WTC11 (cell line): ENCODE measurements around the gene C2CD5. TPM values are rescaled to one million over a fixed set of nuclear protein-coding genes. Genes with fewer than 3 reads are reported as not detected.
"Not testable (repeated sequence)": the region's sequence is repeated elsewhere in the genome, so short reads cannot be mapped to it uniquely, and the experiment has no call there.

Experiments
- ATAC-seq: fragments of 200-7000 bp; cut with Tn5 transposase; 2 replicates; pipeline ENCODE4 v1.10.0; 2021; ENCODE audit warnings: mild to moderate bottlenecking, moderate library complexity
- CTCF ChIA-PET: fragments of 300-600 bp; sonication (Branson Sonifier 250); formaldehyde crosslinking; loops from one replicate; lab custom pipeline; 2021; ENCODE audit warnings: antibody characterized with exemption; lab: Charles Lee
- POLR2A ChIA-PET: fragments of 350-600 bp; sonication (Branson Sonifier 250); formaldehyde crosslinking; loops from one replicate; lab custom pipeline; 2021; ENCODE audit warnings: antibody characterized with exemption; lab: Charles Lee
- DNase-seq: peaks from one replicate; pipeline ENCODE4 v3.0.0; 2021; ENCODE audit warnings: low spot score
- H3K27ac Mint-ChIP-seq: 2 replicates; pipeline ENCODE4 v1.8.0; 2021; ENCODE audit warnings: mixed read lengths
- H3K27me3 Mint-ChIP-seq: 2 replicates; pipeline ENCODE4 v1.8.0; 2021; ENCODE audit warnings: low read depth, mild to moderate bottlenecking, moderate library complexity, mixed read lengths
- H3K36me3 Mint-ChIP-seq: 2 replicates; pipeline ENCODE4 v1.8.0; 2021; ENCODE audit warnings: mixed read lengths
- H3K4me1 Mint-ChIP-seq: 2 replicates; pipeline ENCODE4 v1.8.0; 2022; ENCODE audit warnings: mixed read lengths
- H3K4me3 Mint-ChIP-seq: 2 replicates; pipeline ENCODE4 v1.8.0; 2021; ENCODE audit warnings: mild to moderate bottlenecking, moderate library complexity, mixed read lengths
- H3K9me3 Mint-ChIP-seq: 2 replicates; pipeline ENCODE4 v1.8.0; 2021; ENCODE audit warnings: mixed read lengths
- CBFB ChIP-seq: sonication (generic); formaldehyde crosslinking; IDR thresholded peaks from 2 replicates; pipeline ENCODE4 v1.8.1; 2022; ENCODE audit warnings: mild to moderate bottlenecking, low read depth, missing genetic modification reagents
- ERG ChIP-seq: fragments of 250-450 bp; sonication (Bioruptor Pico); IDR thresholded peaks from 2 replicates; pipeline ENCODE4 v1.8.0; 2021; ENCODE audit warnings: mild to moderate bottlenecking
- FOXJ3 ChIP-seq: sonication (generic); formaldehyde crosslinking; IDR thresholded peaks from 2 replicates; pipeline ENCODE4 v1.9.0; 2021; ENCODE audit warnings: missing genetic modification reagents, mild to moderate bottlenecking, borderline replicate concordance
- FOXP4 ChIP-seq: sonication (generic); formaldehyde crosslinking; IDR thresholded peaks from 2 replicates; pipeline ENCODE4 v1.8.0; 2022; ENCODE audit warnings: mild to moderate bottlenecking, missing genetic modification reagents
- NFATC4 ChIP-seq: fragments of 250-450 bp; sonication (Bioruptor Pico); IDR thresholded peaks from 2 replicates; pipeline ENCODE4 v1.9.0; 2021; ENCODE audit warnings: mild to moderate bottlenecking
- OVOL2 ChIP-seq: fragments of 250-450 bp; sonication (Bioruptor Pico); IDR thresholded peaks from 2 replicates; pipeline ENCODE4 v1.9.0; 2021; ENCODE audit warnings: mild to moderate bottlenecking, borderline replicate concordance
- SP1 ChIP-seq: sonication (generic); formaldehyde crosslinking; conservative IDR thresholded peaks from 2 replicates; pipeline ENCODE4 v1.8.1; 2022; ENCODE audit warnings: missing genetic modification reagents
- USF1 ChIP-seq: sonication (generic); formaldehyde crosslinking; IDR thresholded peaks from 2 replicates; pipeline ENCODE4 v1.8.0; 2022; ENCODE audit warnings: mild to moderate bottlenecking, missing genetic modification reagents
- USF2 ChIP-seq: sonication (generic); formaldehyde crosslinking; IDR thresholded peaks from 2 replicates; pipeline ENCODE4 v1.8.1; 2023; ENCODE audit warnings: mild to moderate bottlenecking, missing genetic modification reagents, moderate library complexity
- ZBTB21 ChIP-seq: sonication (generic); formaldehyde crosslinking; IDR thresholded peaks from 2 replicates; pipeline ENCODE4 v1.8.1; 2023; ENCODE audit warnings: mild to moderate bottlenecking, missing genetic modification reagents, borderline replicate concordance
- ZNF121 ChIP-seq: sonication (generic); formaldehyde crosslinking; IDR thresholded peaks from 2 replicates; pipeline ENCODE4 v1.8.0; 2023; ENCODE audit warnings: missing genetic modification reagents
- ZNF317 ChIP-seq: sonication (generic); formaldehyde crosslinking; IDR thresholded peaks from 2 replicates; pipeline ENCODE4 v1.8.1; 2023; ENCODE audit warnings: low read depth, mild to moderate bottlenecking, moderate library complexity, missing genetic modification reagents, borderline replicate concordance
- ZNF423 ChIP-seq: fragments of 250-450 bp; sonication (Bioruptor Pico); IDR thresholded peaks from 2 replicates; pipeline ENCODE4 v2.1.2; 2022; ENCODE audit warnings: mild to moderate bottlenecking, moderate library complexity
- total RNA-seq: library from RNA; stranded (reverse); gene quantifications from 3 replicates; pipeline ENCODE4 v1.2.3, GENCODE V29; 2021
- TF ChIP-seq, protein P1 (sequence below): fragments of 250-450 bp; sonication (Bioruptor Pico); IDR thresholded peaks from 2 replicates; pipeline ENCODE4 v2.1.2; 2022; ENCODE audit warnings: mild to moderate bottlenecking, moderate library complexity
- TF ChIP-seq, protein P2 (sequence below): sonication (generic); formaldehyde crosslinking; IDR thresholded peaks from 2 replicates; pipeline ENCODE4 v1.8.1; 2023; ENCODE audit warnings: mild to moderate bottlenecking, missing genetic modification reagents

Gene C2CD5
- total RNA-seq, 1 experiment from 2014 or later, result 48.1 TPM

DNA sequence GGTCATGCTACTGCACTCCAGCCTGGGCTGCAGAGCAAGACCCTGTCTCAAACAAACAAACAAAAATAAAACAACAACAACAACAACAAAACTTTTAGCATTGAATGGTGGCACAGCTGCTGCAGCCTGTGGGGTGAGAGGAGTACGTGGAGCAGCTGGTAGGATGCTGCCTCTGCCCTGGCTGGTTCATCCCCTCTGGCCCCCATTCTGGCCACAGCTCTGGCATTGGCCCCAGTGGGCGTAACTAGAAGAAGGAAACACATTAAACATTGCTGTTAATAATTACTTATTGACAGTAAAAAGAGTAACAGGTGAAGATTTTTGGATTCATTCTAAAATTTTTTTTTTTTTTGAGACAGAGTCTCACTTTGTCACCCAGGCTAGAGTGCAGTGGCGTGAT is 28.8 kb upstream of the C2CD5 start (continued):
- TF ChIP-seq USF2 (CRISPR knock-in tag) (no peak), ERG (CRISPR knock-in tag) (no peak), NFATC4 (CRISPR knock-in tag) (no peak), FOXJ3 (CRISPR knock-in tag) (no peak), ZBTB21 (CRISPR knock-in tag) (no peak)
- TF ChIP-seq, all 79 proteins: peak for 0

GRCh38 chr12:22569253-22569652 is 24.9 kb upstream of the C2CD5 start:
- ChIA-PET POLR2A (no interaction called here), CTCF (no interaction called here)
- H3K27ac Mint-ChIP-seq, result no peak overlapping the region
- ATAC-seq (no peak), DNase-seq (no peak)
- peaks cover 6% of the 10 kb centered on the region; the same call in 1 of the 2 replicates for H3K36me3 Mint-ChIP-seq
- no peak overlapping the region for H3K4me3 Mint-ChIP-seq
- H3K27me3 Mint-ChIP-seq, result no peaks in the 10 kb centered on the region
- peaks cover 20% of the 10 kb centered on the region for H3K9me3 Mint-ChIP-seq
- no peaks in the 10 kb centered on the region for H3K4me1 Mint-ChIP-seq
- TF ChIP-seq ZNF317 (no peak), ZNF121 (no peak), CBFB (CRISPR knock-in tag) (no peak), USF1 (no peak)
- TF ChIP-seq, protein P1, sequence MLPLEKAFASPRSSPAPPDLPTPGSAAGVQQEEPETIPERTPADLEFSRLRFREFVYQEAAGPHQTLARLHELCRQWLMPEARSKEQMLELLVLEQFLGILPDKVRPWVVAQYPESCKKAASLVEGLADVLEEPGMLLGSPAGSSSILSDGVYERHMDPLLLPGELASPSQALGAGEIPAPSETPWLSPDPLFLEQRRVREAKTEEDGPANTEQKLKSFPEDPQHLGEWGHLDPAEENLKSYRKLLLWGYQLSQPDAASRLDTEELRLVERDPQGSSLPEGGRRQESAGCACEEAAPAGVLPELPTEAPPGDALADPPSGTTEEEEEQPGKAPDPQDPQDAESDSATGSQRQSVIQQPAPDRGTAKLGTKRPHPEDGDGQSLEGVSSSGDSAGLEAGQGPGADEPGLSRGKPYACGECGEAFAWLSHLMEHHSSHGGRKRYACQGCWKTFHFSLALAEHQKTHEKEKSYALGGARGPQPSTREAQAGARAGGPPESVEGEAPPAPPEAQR (CRISPR knock-in tag), result no peak

GRCh38 chr12:22562036-22563028 is 18.0 kb upstream of the C2CD5 start:
- POLR2A ChIA-PET, result no interaction called here
- no peak overlapping the region for H3K4me3 Mint-ChIP-seq

GRCh38 chr12:22554750-22555149 is 10.4 kb upstream of the C2CD5 start:
- DNase-seq, POLR2A ChIA-PET, H3K4me3 Mint-ChIP-seq, H3K27me3 Mint-ChIP-seq, CTCF ChIA-PET, H3K27ac Mint-ChIP-seq, ATAC-seq: not testable (repeated sequence)
- H3K4me1 Mint-ChIP-seq, result peaks cover 33% of the 10 kb centered on the region
- H3K9me3 Mint-ChIP-seq, result peaks cover 27% of the 10 kb centered on the region
- H3K36me3 Mint-ChIP-seq, result peaks cover 24% of the 10 kb centered on the region

More at GRCh38 chr12:22562036-22563028, 18.0 kb upstream of the C2CD5 start:
- Mint-ChIP-seq H3K4me1 (peaks cover 12% of the 10 kb centered on the region), H3K9me3 (peaks cover 8% of the 10 kb centered on the region), H3K36me3 (no peaks in the 10 kb centered on the region), H3K27me3 (no peaks in the 10 kb centered on the region), H3K27ac (no peak overlapping the region)
- ATAC-seq, result no peak
- no peak for DNase-seq
- TF ChIP-seq FOXP4 (CRISPR knock-in tag) (no peak), OVOL2 (CRISPR knock-in tag) (no peak), ZNF423 (no peak), SP1 (CRISPR knock-in tag) (no peak)
- TF ChIP-seq, protein P2, sequence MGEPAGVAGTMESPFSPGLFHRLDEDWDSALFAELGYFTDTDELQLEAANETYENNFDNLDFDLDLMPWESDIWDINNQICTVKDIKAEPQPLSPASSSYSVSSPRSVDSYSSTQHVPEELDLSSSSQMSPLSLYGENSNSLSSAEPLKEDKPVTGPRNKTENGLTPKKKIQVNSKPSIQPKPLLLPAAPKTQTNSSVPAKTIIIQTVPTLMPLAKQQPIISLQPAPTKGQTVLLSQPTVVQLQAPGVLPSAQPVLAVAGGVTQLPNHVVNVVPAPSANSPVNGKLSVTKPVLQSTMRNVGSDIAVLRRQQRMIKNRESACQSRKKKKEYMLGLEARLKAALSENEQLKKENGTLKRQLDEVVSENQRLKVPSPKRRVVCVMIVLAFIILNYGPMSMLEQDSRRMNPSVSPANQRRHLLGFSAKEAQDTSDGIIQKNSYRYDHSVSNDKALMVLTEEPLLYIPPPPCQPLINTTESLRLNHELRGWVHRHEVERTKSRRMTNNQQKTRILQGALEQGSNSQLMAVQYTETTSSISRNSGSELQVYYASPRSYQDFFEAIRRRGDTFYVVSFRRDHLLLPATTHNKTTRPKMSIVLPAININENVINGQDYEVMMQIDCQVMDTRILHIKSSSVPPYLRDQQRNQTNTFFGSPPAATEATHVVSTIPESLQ (CRISPR knock-in tag), result no peak
- CTCF ChIA-PET, result no interaction called here
